Heart left ventricle (tissue), 16 donors: ENCODE data around the gene RGS5. TPM values are rescaled to one million over a fixed set of nuclear protein-coding genes. Genes with fewer than 3 reads are reported as not detected.
A peak's percentile ranks its signal among the peaks of the same experiment; 100 is the strongest.
"Not testable (repeated sequence)": the region's sequence is repeated elsewhere in the genome, so short reads cannot be mapped to it uniquely, and the experiment has no call there.

Experiments used
- ATAC-seq, 4 donors: fragments of 200-7000 bp; cut with Tn5 transposase; one replicate each; pipeline ENCODE4 v1.9.1; 2020 to 2022; ENCODE audit warnings: moderate library complexity in 4 of 4, mild to moderate bottlenecking in 3 of 4, moderate number of reproducible peaks in 1 of 4
- DNase-seq, 5 donors: peaks; one replicate each; pipeline ENCODE4 v3.0.0-alpha.2; 2020
- H3K27ac ChIP-seq, 12 donors: fragments of 200-600 bp; sonication (generic) in 4 of 12; one replicate each; pipeline versions ENCODE4 v1.5.0 to v1.8.0; 2016 to 2022; ENCODE audit warnings: mild to moderate bottlenecking in 2 of 12
- H3K27me3 ChIP-seq, 9 donors: fragments of 200-600 bp; sonication (generic) in 2 of 9; one replicate each; pipeline versions ENCODE4 v1.5.1 to v1.8.0; 2016 to 2022; ENCODE audit warnings: mild to moderate bottlenecking in 3 of 9
- H3K36me3 ChIP-seq, 9 donors: fragments of 200-600 bp; sonication (generic) in 2 of 9; one replicate each; pipeline versions ENCODE4 v1.5.0 to v1.8.0; 2018 to 2022; ENCODE audit warnings: mild to moderate bottlenecking in 2 of 9
- H3K4me1 ChIP-seq, 12 donors: fragments of 200-600 bp; sonication (generic) in 4 of 12; one replicate each; pipeline versions ENCODE4 v1.5.0 to v1.8.0; 2016 to 2022; ENCODE audit warnings: mild to moderate bottlenecking in 3 of 12
- H3K4me3 ChIP-seq, 12 donors: fragments of 200-600 bp; sonication (generic) in 4 of 12; one replicate each; pipeline versions ENCODE4 v1.5.0 to v1.8.0; 2017 to 2022; ENCODE audit warnings: mild to moderate bottlenecking in 9 of 12, moderate library complexity in 4 of 12
- H3K9me3 ChIP-seq, 12 donors: fragments of 200-600 bp; sonication (generic) in 4 of 12; one replicate each; pipeline versions ENCODE4 v1.5.0 to v1.8.0; 2016 to 2022; ENCODE audit warnings: mild to moderate bottlenecking in 1 of 12
- CTCF ChIP-seq, 12 donors: fragments of 200-600 bp; sonication (generic) in 4 of 12; IDR thresholded peaks; one replicate each; pipeline versions ENCODE4 v1.5.0 to v1.8.0; 2018 to 2022; ENCODE audit warnings: antibody characterized with exemption in 12 of 12, mild to moderate bottlenecking in 5 of 12
- POLR2A ChIP-seq, 2 donors: fragments of 450-650 bp; IDR thresholded peaks; one replicate each; pipeline ENCODE4 v1.6.1; 2017; ENCODE audit warnings: antibody characterized with exemption in 2 of 2, mild to moderate bottlenecking in 2 of 2, moderate library complexity in 2 of 2
- WGBS, 4 donors: extraction: QIAGEN DNeasy Blood & Tissue Kit in 2 of 4; methylation state at CpG; one replicate each; pipeline versions ENCODE4 v1.1.5 to v1.1.7; 2013 to 2018; 5-methylcytosine and 5-hydroxymethylcytosine counted together
- intact Hi-C, 10 donors: fragments of 100-400 bp; cut with DNase I; formaldehyde crosslinking; loops; one replicate each; pipeline versions ENCODE4 v1.11.1 to v1.14.2; 2022
- polyA plus RNA-seq, 2 donors: library from polyadenylated mRNA; stranded (reverse); fragments of 200-250 nt; gene quantifications; one replicate each; pipeline ENCODE4 v1.2.3, GENCODE V29; 2013
- total RNA-seq, 9 donors: library from RNA; depleted of rRNA in 2 of 9; stranded (reverse); fragments of >200 nt in 2 of 9; fragmentation: NEBNext Ultra II Directional in 3 of 9; extraction: Animal tissue kit (Norgen Biotek cat#: 25700) in 3 of 9; gene quantifications; one replicate each; pipeline versions ENCODE4 v1.1.0 to v1.2.4, GENCODE V29; 2016 to 2023
- donor health status: ischemic (EF 13 %, LVEDD 7.1; RV severe dilation, severe dysfunction).
- donor health status: healthy with polysubstance abuse.
- donor health status: DM: no; HTN: yes; CAD: no.
- donor health status: DM: no; HTN: no; CAD: no.
- donor health status: ischemic (EF 25% LVEDD 6.9; RV normal size, moderate dysfunction).
- donor health status: ischemic (EF 25% LVEDD 5.7; RV mildly dilated, moderate dysfunction).
- donor health status: healthy.
- donor health status: DM: yes; HTN: yes; CAD: no.
- donor health status: ischemic (EF 35%, LVEDD 5.7; RV mildly dilated, moderate dysfunction).
- donor health status: nonischemic (EF 11% LVEDD 7.7; RV severe dilation, severe dysfunction).
- donor health status: DM: yes; HTN: yes; CAD: no.
- donor health status: PGD.
- donor health status: ischemic (EF 29% LVEDD 5.4; RV normal size, mild dysfunction).
- donor health status: nonischemic (EF 23%, LVEDD 6.1; RV moderate dilation, normal function).

Gene RGS5
- total and polyA plus RNA-seq, 11 donors: 63.3 to 439 (median 199) TPM

DNA sequence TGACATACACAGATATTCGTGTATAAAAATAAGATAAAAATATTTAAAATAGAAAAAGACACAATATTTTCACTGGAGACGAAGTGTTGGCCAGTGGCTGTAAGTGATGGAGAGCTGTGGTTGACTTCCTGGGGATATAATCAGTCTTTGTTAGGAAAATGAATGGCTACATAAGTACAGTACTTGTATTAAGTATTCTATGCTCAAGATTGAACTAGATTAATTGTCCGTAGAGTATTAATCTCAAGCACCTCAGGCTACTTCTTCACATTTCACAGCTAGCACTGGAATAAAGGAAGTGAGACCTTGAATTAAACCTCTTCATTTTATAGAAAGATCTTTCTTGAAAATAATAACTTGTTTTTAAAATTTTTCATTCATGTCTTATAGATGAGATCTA is 39.0 kb upstream of the RGS5 start:
- Histone ChIP-seq H3K27ac (no peak overlapping the region), H3K9me3 (no peaks in the 10 kb centered on the region), H3K4me3 (no peak overlapping the region), H3K36me3 (no peaks in the 10 kb centered on the region), H3K27me3 (no peaks in the 10 kb centered on the region), H3K4me1 (no peaks in the 10 kb centered on the region)
- DNase-seq (no peak), ATAC-seq (no peak)
- intact Hi-C loops: no loop called here
- WGBS, 4 donors: 60 to 92% (median 90%) methylated on average over 3 of the region's 3 CpGs
- no peak for TF ChIP-seq CTCF (IDR thresholded peaks at IDR 0.05)
- no peak for TF ChIP-seq POLR2A (IDR thresholded peaks at IDR 0.05)

GRCh38 chr1:163240705-163241104 is 38.0 kb upstream of the RGS5 start:
- Histone ChIP-seq H3K36me3 (no peaks in the 10 kb centered on the region), H3K27ac (no peak overlapping the region), H3K4me3 (no peak overlapping the region), H3K4me1 (no peaks in the 10 kb centered on the region), H3K9me3 (no peaks in the 10 kb centered on the region), H3K27me3 (no peaks in the 10 kb centered on the region)
- ATAC-seq (no peak), DNase-seq (no peak)
- TF ChIP-seq POLR2A (IDR thresholded peaks at IDR 0.05): no peak
- TF ChIP-seq CTCF (IDR thresholded peaks at IDR 0.05): no peak
- intact Hi-C loops: no loop called here
- 97 to 98% (median 97%) methylated on average over 3 of the region's 3 CpGs for WGBS, 4 donors

DNA sequence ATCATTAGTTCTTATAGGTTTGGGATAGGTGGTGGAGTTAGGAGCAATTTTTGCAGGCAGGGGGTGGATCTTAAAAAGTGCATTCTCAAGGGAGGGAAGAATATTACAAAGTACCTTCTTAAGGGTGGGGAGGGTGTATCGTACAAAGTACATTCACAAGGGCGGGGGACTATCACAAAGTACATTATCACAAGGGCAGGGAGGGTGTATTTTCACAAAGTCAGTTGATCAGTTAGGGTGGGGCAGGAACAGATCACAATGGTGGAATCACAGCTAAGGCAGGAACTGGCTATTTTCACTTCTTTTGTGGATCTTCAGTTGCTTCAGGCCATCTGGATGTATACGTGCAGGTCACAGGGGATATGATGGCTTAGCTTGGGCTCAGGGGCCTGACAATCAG is 30.9 kb upstream of the RGS5 start:
- H3K27me3 ChIP-seq, H3K4me3 ChIP-seq, H3K9me3 ChIP-seq, ATAC-seq, DNase-seq, H3K27ac ChIP-seq, intact Hi-C loops, H3K36me3 ChIP-seq: not testable (repeated sequence)
- H3K4me1 ChIP-seq: peaks cover 0 to 20% (median 7%) of the 10 kb centered on the region in 12 donors
- WGBS, 4 donors: 84 to 90% (median 87%) methylated on average over 3 of the region's 3 CpGs

DNA sequence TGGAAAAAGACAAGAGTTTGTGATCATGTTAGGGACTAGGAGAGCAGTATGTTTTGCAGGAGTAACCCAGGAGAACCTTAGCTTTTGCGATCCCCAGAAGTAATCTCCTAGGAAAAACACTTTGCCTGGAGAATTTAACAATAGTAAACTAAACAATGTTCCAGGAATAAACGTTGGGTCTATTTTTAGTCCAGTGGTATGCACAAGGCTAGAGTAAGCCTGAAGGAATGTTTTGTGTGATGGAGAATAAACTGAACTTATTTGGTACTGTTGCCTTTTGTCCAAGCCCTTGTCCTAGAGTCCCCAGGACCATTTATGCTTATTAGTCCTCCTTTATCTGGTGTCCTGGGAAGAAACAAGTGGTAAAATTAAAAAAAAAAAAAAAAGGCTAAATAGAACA is 28.7 kb upstream of the RGS5 start:
- intact Hi-C loops: no loop called here
- no peaks in the 10 kb centered on the region for H3K27me3 ChIP-seq
- H3K9me3 ChIP-seq: no peaks in the 10 kb centered on the region
- H3K27ac ChIP-seq: peak overlapping the region in 9 of 12 donors; percentile 2 to 72 (median 31)
- DNase-seq (no peak), ATAC-seq (peak; percentile 69 to 93 (median 86))
- 14 to 25% (median 21%) methylated on average over 2 of the region's 2 CpGs for WGBS, 4 donors
- no peaks in the 10 kb centered on the region for H3K36me3 ChIP-seq
- H3K4me1 ChIP-seq: peaks cover 0 to 20% (median 7%) of the 10 kb centered on the region in 12 donors
- no peak overlapping the region for H3K4me3 ChIP-seq
- TF ChIP-seq POLR2A (IDR thresholded peaks at IDR 0.05): no peak
- no peak for TF ChIP-seq CTCF (IDR thresholded peaks at IDR 0.05)

- no peak overlapping the region for H3K4me3 ChIP-seq
- DNase-seq (no peak), ATAC-seq (no peak)
- peak overlapping the region in 8 of 12 donors; percentile 2 to 72 (median 36) for H3K27ac ChIP-seq
- no peaks in the 10 kb centered on the region for H3K36me3 ChIP-seq
- TF ChIP-seq CTCF (IDR thresholded peaks at IDR 0.05): no peak
- no peak for TF ChIP-seq POLR2A (IDR thresholded peaks at IDR 0.05)
- no peaks in the 10 kb centered on the region for H3K27me3 ChIP-seq
- intact Hi-C loops: no loop called here
- no peaks in the 10 kb centered on the region for H3K9me3 ChIP-seq
- H3K4me1 ChIP-seq: peaks cover 0 to 20% (median 7%) of the 10 kb centered on the region in 12 donors
- 91 to 98% (median 93%) methylated on average over 3 of the region's 3 CpGs for WGBS, 4 donors
Observed at GRCh38 chr1:163230827-163231226, 28.1 kb upstream of the RGS5 start.

DNA sequence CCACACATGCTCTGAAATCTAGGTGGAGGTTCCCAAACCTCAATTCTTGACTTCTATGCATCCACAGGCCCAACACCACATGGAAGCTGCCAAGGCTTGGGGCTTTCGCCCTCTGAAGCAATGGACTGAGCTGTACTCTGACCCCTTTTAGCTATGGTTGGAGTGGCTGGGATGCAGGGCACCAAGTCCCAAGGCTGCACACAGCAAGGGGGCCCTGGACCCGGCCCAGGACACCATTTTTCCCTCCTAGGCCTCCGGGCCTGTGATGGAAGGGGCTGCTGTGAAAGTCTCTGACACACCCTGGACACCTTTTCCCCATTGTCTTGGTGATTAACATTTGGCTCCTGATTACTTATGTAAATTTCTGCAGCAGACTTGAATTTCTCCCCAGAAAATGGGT is 25.6 kb upstream of the RGS5 start:
- not testable (repeated sequence) for H3K36me3 ChIP-seq
- 93 to 98% (median 95%) methylated on average over 3 of the region's 3 CpGs for WGBS, 4 donors
- intact Hi-C loops: loop anchor here in 1 of 10 donors (10.0 kb wide), 1 partner anchor 57 kb away; no protein-coding TSS in a partner anchor

More for the DNA sequence above, 25.6 kb upstream of the RGS5 start:
- DNase-seq, ATAC-seq, H3K4me3 ChIP-seq, H3K9me3 ChIP-seq, H3K27me3 ChIP-seq, H3K27ac ChIP-seq: not testable (repeated sequence)
- peaks cover 0 to 20% (median 7%) of the 10 kb centered on the region in 12 donors for H3K4me1 ChIP-seq
